MCF 10A (cell line): ENCODE data around the gene PARD6B. TPM values are rescaled to one million over a fixed set of nuclear protein-coding genes. Genes with fewer than 3 reads are reported as not detected.

Experiments used
- BruUV-seq: library from RNA; stranded (reverse); fragments of 400-500 nt; replicated peaks from 2 replicates; lab custom pipeline; 2021; lab: Mats Ljungman, UMichigan
- CTCF ChIA-PET: fragments of 300-600 bp; sonication (Branson Sonifier 250); formaldehyde crosslinking; extraction: SDS; loops from one replicate; lab custom pipeline; 2021; ENCODE audit warnings: antibody characterized with exemption, inconsistent platforms; lab: Yijun Ruan, JAX
- POLR2A ChIA-PET: fragments of 300-600, 350-650 bp; sonication (Branson Sonifier 250); formaldehyde crosslinking; extraction: SDS; loops from one replicate; lab custom pipeline; 2020; ENCODE audit warnings: antibody characterized with exemption, inconsistent platforms; lab: Yijun Ruan, JAX
- DNase-seq: peaks from one replicate; pipeline ENCODE4 v3.0.0-alpha.2; 2018; ENCODE audit not compliant: unreplicated experiment
- H3K27ac Mint-ChIP-seq: one replicate; pipeline ENCODE4 v1.8.0; 2022; ENCODE audit warnings: mild to moderate bottlenecking, low read depth, mixed read lengths; ENCODE audit not compliant: unreplicated experiment
- H3K27me3 Mint-ChIP-seq: one replicate; pipeline ENCODE4 v1.8.0; 2022; ENCODE audit warnings: mixed read lengths; ENCODE audit not compliant: insufficient read depth, unreplicated experiment
- H3K36me3 Mint-ChIP-seq: one replicate; pipeline ENCODE4 v1.8.0; 2022; ENCODE audit warnings: mild to moderate bottlenecking, moderate library complexity, mixed read lengths; ENCODE audit not compliant: insufficient read depth, unreplicated experiment
- H3K4me1 Mint-ChIP-seq: one replicate; pipeline ENCODE4 v1.8.0; 2022; ENCODE audit warnings: mixed read lengths; ENCODE audit not compliant: insufficient read depth, unreplicated experiment
- H3K4me3 Mint-ChIP-seq: one replicate; pipeline ENCODE4 v1.8.0; 2022; ENCODE audit warnings: mild to moderate bottlenecking, moderate library complexity, mixed read lengths; ENCODE audit not compliant: unreplicated experiment
- H3K9me3 Mint-ChIP-seq: one replicate; pipeline ENCODE4 v1.8.0; 2022; ENCODE audit warnings: mixed read lengths; ENCODE audit not compliant: unreplicated experiment
- CTCF ChIP-seq: fragments of 200-600 bp; IDR thresholded peaks from one replicate; pipeline ENCODE4 v1.8.0; 2022; ENCODE audit warnings: antibody characterized with exemption, mild to moderate bottlenecking; ENCODE audit not compliant: unreplicated experiment
- intact Hi-C: fragments of 100-400 bp; cut with micrococcal nuclease; formaldehyde crosslinking; loops from 2 replicates; pipeline ENCODE4 v1.14.1; 2022
- total RNA-seq: library from RNA; stranded (reverse); gene quantifications from 2 replicates; pipeline ENCODE4 v1.2.3, GENCODE V29; 2022

The PARD6B gene
- total RNA-seq, 1 experiment from 2014 or later, result 5.8 TPM

DNA sequence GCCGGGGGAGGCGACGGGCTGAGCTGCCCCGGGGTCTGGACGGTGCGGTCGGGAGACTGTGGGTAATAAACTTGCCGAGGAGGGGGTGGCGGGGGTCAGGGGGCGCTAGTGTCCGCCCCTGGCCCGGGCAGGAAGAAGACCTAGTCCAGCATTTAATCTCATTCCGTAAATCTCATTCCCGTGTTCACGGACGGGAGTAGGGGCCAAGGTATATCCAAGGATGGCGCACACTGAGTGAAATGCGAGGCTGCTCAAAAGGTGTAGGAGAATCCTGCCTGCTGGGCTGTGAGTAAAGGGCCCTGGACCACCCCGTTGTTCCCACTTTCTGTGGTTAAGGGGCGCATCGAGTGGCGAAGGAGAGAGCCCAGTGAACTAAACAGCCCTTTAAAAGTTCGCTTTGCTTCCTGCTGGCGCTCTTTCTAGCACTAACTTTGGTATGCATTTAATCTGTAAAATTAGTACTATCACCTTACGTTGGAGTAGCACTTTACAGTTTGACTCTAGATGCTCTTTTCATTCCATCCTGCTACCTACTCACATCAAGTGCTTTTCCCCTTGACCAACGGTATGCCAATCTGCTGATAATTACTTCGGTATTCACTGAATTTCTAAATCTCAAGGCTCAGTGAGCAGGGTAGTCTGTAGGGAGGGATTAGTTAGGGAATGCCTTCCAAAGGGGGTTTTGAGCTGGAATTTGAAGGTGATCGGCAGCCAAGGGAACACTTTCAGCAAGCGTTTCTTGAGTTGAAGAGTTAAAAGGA lies 730 bp downstream of the PARD6B start:
- peaks cover 8% of the 10 kb centered on the region for H3K36me3 Mint-ChIP-seq
- CTCF ChIA-PET, result interaction anchor here (0.5 to 3.1 kb wide), 11 partner anchors 10 to 804 kb away, joined by 3 to 21 read pairs (median 6); no protein-coding TSS in a partner anchor
- TF ChIP-seq CTCF, result no peak
- no peaks in the 10 kb centered on the region for H3K9me3 Mint-ChIP-seq
- intact Hi-C loops, result no loop called here
- H3K4me3 Mint-ChIP-seq, result peak overlapping the region; percentile 77
- POLR2A ChIA-PET, result interaction anchor here (0.6 to 8.8 kb wide), 32 partner anchors 7 to 616 kb away, joined by 3 to 168 read pairs (median 5); partner anchors contain the start of genes DPM1, MOCS3 and PTPN1
- peaks cover 41% of the 10 kb centered on the region for H3K4me1 Mint-ChIP-seq
- no peaks in the 10 kb centered on the region for H3K27me3 Mint-ChIP-seq
- BruUV-seq, result no TSS peak
- H3K27ac Mint-ChIP-seq, result peak overlapping the region; percentile 74
- DNase-seq, result no peak

DNA sequence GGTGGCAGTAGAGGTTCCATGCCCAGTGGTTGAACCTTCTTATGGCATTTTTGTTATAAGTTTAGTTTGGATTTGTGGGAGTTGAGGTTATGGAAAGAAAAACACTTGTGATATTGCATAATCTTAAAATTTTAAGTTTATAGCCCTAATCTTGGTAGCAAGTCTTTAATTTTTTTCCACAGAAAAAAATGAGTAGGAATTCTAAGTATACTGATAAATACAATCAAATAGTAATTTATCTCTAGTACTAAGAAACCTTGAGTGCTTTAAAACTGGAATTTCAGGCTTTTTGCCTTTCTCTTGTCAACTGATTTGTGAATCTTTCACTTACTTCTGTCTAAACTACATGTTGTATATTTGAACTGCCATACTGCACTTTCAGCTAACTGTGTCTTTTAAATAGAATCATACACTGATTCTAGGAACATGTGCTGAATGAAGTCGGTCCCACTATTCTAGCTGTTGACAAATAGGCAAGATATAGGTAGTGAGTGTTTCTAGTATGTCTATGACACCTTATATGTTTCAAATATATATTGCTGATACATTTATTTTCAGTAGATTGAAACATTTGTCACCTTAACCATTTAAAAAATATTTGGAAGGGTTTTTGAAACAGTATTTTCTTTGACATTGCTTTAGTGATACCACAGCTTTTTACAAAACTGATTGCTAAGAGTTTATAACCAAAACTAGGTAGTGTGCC lies 2.4 kb downstream of the PARD6B start:
- POLR2A ChIA-PET, result interaction anchor here (0.6 to 8.8 kb wide), 20 partner anchors 9 to 618 kb away, joined by 3 to 168 read pairs (median 5); partner anchors contain the start of gene PTPN1
- Mint-ChIP-seq H3K9me3 (no peaks in the 10 kb centered on the region), H3K27ac (no peak overlapping the region), H3K4me1 (peaks cover 38% of the 10 kb centered on the region), H3K4me3 (peak overlapping the region; percentile 77), H3K27me3 (no peaks in the 10 kb centered on the region), H3K36me3 (peaks cover 22% of the 10 kb centered on the region)
- BruUV-seq, result no TSS peak
- DNase-seq, result no peak
- CTCF ChIA-PET, result interaction anchor here (0.5 to 3.1 kb wide), 10 partner anchors 9 to 630 kb away, joined by 3 to 21 read pairs (median 5); no protein-coding TSS in a partner anchor
- intact Hi-C loops, result no loop called here
- TF ChIP-seq CTCF, result no peak

DNA sequence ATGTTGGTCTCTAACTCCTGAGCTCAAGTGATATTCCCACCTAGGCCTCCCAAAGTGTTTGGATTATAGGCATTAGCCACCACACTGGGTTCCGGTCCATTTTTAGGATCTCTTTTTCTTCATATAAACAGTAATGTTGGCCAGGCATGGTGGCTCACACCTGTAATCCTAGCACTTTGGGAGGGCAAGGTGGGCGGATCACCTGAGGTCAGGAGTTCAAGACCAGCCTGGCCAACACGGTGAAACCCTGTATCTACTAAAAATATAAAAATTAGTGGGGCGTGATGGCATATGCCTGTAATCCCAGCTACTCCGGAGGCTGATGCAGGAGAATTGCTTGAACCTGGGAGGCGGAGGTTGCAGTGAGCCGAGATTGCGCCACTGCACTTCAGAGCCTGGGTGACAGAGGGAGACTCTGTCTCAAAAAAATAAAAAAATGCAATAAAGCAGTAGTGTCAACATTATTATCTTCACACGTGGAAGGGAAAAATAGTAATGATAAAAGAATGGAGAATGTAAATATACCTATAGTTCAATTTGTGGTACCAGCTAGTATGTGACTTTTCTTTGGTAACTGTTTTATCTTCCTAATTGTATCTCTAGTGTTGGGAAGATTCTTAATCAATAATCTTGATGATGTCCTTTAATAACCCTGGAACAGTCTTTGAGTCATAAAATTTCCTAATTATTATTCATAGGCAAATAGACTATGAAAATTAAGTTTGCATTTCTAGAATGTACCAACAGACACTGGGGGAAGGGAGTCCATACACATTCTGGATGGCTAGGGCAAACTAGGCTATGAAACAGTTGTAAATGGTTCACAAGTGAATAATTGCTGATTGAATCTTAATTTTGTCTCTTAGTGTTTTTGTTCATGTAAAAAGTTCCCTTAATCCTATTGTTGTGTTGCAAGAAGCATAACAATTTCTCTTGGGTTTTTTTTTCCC lies 3.6 kb downstream of the PARD6B start:
- intact Hi-C loops, result no loop called here
- H3K9me3 Mint-ChIP-seq, result no peaks in the 10 kb centered on the region
- ChIA-PET POLR2A (interaction anchor here (0.6 to 8.8 kb wide), 11 partner anchors 9 to 619 kb away, joined by 3 to 168 read pairs (median 5); partner anchors contain the start of gene PTPN1), CTCF (interaction anchor here (0.5 to 3.1 kb wide), 7 partner anchors 10 to 548 kb away, joined by 3 to 21 read pairs (median 7); no protein-coding TSS in a partner anchor)
- no peak for DNase-seq
- TF ChIP-seq CTCF, result no peak
- peaks cover 26% of the 10 kb centered on the region for H3K36me3 Mint-ChIP-seq
- no TSS peak for BruUV-seq
- no peaks in the 10 kb centered on the region for H3K27me3 Mint-ChIP-seq
- H3K4me1 Mint-ChIP-seq, result peaks cover 35% of the 10 kb centered on the region
- H3K4me3 Mint-ChIP-seq, result no peak overlapping the region
- H3K27ac Mint-ChIP-seq, result peak overlapping the region; percentile 80
